Measurements from ENCODE around the gene ARHGAP15.

The ARHGAP15 gene

DNA sequence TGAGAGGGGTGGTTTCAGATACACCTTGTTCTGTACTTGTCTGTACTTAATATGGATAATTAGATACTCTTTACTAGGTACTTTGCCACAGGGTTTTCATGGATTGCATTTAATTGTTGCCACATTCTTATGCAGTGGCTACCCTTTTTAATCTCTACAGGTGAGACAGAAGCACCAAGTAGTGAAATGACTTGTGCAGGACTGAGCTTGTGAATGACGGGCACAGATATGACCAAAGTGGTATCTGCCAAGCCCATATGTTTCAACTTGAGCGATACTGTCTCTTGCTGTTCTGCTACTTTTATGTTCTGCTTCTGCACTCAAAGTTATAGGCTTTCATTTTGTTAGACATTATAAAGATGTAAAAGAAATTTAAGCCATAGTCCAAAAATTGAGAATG, 288.2 kb downstream of the ARHGAP15 start:
- no peak for DNase-seq

DNA sequence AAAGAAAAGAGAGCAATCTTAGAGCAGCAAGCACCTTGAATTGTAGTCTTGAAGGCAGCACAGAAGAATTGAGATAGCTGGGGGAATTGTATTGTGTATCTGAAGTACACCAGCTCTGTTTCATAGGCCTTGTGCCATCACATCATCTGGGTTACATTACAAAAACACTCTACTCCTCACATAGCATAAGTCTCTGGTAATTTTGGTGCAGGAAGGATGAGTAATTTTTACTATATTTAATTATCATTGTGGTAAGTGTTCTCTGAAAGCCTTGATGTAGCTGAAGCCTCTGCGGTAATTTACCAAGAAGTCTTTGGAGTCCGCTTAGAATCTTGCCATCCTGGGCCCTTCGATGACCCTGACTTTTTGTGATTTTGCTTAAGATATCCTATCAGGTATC, 291.1 kb downstream of the ARHGAP15 start:
- DNase-seq = no peak

GRCh38 chr2:143422681-143423080, 293.5 kb downstream of the ARHGAP15 start:
- no peak for DNase-seq

DNA sequence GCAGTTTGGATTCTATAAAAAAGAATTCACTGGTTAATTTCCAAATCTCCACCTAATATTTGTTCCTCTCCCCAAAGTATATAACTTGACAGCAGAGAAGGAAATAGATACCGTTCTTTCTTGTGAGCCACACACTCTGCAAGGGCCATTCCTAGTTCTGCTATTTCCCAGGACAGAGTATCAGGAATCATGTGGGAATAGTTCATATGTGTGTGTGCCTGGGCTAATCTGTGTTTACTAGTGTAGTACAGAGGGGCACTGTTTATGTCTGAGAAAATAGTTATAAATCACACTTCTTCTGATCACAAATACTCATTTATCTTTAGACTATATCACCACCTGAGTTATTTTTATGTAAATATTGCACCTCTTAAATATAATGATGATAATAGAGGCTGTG, 296.7 kb downstream of the ARHGAP15 start:
- DNase-seq = no peak

DNA sequence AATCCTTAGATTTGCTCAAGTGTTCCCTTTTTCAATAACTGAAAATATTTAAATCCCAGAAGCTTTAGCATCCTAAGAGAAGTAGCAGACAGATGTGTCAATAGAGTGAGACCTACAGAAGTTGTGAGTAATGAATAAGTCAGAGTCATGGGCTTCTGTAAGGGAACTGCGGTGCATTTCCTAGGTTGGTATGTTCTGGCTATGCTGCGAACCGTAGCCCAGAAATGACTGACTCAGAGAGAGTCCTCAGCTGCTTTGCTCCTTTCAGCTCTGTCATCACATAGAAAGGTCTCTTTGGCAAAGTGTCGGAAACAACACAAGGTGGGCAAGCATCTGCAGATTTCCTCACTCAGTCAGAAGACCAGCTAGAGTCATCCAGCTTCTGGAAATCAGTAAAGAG, 297.1 kb downstream of the ARHGAP15 start:
- DNase-seq = no peak

DNA sequence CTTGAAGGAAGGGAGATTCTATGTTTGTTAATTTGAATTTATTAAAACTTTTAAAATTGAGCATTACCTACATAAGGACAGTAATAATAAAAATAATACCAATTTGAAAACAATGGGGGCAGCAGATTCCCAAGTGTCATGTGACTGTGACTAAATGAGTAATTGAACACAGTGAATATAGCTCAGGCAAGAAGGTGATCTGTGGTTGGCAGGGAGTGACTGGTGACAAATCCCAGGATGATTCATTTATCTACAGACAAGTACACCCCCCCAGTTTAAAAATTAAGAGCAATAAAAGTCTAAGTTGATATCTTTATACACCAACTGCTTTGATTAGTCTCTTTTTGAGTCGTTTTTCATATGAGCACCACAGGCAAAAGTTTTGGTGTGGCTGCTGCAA, 299.5 kb downstream of the ARHGAP15 start:
- no peak for DNase-seq

GRCh38 chr2:143429932-143430679, 300.9 kb downstream of the ARHGAP15 start:
- DNase-seq = no peak

- DNase-seq = no peak
These were observed 302.1 kb downstream of the ARHGAP15 start for GRCh38 chr2:143431316-143431715.

GRCh38 chr2:143433251-143433650, 304.0 kb downstream of the ARHGAP15 start:
- DNase-seq = no peak

DNA sequence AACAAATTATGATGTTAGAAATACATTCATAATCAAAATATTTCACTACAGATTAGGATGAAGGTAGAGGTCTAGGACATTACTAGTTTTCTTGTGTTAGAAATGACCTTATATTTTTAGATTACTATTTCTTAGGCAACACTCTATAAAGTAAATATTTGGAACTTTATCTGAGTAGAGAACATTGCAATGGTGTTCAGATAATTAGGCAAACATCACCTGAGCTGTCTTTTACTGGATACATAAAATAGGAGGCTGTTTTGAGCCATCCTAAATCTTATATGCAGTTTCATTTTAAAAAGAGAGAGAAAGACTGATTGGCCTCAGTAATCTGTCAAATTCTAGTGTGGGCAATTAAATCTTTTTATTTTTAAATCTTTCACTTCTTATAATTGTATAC, 304.6 kb downstream of the ARHGAP15 start:
- no peak for DNase-seq

GRCh38 chr2:143434445-143434844, 305.2 kb downstream of the ARHGAP15 start:
- DNase-seq = no peak

DNA sequence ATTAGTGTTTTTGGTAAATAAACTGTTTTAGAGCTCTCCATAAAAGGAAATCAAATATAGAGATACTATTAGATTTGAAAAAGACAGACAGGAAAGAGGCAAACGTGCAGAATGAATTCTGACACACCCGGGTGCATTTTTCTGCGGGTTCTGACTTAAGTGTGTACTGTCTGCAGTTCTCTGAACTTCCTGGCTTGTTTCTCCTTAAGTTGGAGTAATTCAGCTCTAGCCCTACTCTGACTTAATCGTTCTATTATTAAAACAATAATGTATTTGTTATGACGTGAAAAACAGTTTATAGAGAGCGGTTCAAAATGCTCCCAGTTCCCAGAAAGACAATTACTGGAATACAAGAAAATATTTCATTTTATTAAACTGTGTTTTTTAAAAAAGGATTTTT, 305.9 kb downstream of the ARHGAP15 start:
- DNase-seq = no peak

- no peak for DNase-seq
These were observed 307.7 kb downstream of the ARHGAP15 start for GRCh38 chr2:143436951-143437350.

- no peak for DNase-seq
These were observed 311.3 kb downstream of the ARHGAP15 start for GRCh38 chr2:143440411-143441012.

DNA sequence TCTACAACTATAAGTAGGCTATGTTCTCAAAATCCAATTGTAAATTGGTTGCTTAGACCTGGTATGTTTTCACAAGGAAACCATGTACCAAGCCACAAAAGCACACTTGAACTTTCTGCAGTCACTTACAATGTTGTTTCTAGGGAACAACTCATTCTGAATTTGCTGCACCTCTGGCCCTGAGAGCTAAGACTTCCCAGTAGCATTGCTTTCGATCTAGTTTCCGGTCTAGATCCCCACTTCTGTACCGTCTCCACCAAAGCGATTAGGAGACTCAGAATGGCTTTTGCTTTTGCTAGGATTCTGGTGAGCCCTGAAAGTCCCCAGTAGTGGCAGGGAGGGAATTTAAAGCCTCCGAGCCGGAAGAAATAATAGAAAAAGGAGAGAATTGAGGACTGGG, 313.0 kb downstream of the ARHGAP15 start:
- no peak for DNase-seq

GRCh38 chr2:143451642-143452281, 322.5 kb downstream of the ARHGAP15 start:
- peak; percentile 13 for DNase-seq

GRCh38 chr2:143452817-143453451, 323.7 kb downstream of the ARHGAP15 start:
- no peak for DNase-seq

DNA sequence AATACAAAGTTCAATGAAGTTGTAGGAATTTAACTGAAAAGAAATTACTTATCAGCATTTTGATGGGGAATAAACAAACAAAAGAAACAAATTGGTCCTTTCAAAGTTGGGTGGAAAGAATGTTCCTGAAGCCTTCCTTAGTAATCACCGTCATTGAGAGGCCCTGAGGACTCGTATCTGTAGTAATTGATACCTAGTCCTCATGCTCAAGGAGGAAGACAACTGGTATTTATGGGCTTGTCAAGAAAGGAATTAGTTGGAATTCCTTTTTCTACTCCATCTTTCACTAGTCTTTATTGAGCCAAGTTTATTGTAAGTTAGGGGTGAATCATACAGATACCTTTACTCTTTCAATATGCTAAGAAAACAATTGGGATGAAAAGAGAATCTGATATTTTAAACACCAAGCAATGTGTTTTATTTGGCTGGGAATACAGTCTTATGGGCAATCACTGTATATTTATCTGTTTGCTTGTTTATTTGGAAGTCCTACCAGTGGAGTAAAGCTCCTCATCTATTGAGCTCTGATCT, 324.8 kb downstream of the ARHGAP15 start:
- DNase-seq = no peak

GRCh38 chr2:143455317-143455716, 326.1 kb downstream of the ARHGAP15 start:
- DNase-seq = no peak

DNA sequence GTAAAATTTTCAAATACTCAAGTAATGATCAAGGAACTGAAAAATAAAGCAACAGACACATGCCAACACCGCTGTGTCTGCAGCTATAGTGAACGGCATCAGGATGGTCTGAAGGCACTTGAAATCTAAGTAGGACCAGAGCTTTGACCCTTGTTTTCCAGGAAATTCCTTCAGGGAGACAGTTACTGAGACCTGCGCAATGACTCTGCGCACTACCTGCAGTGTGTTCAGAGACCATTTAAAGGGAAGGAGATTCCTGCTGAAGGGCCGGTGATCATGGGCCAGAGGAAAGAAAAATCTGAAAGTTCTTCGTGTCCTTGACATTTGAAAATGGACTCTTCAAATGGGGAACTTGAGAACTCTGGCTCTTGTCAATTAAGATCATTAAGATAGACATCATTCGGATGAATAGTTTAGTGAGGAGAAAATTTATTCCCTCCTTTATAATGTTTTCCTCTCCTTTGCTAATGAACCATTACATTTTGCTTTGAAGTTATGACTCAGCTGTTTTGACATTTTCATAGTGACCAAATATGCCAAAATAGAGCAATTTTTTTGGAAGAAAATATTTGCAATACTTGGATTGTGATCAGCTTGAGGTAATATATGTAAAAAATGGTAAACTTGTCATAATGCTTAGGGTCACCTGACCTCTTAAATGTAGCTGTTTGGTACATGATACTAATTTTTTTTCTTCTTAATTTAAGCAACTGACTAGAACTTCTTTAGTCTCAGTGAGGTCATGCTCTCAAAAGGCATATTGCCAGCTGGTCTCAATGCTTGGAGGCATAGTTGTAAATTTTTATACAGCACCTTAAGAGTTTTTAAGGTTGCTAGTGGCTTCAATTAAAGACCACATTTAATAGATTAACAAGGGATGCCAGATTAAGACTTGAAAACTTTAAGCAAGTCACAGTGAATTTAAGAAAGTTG, 329.3 kb downstream of the ARHGAP15 start:
- DNase-seq = peak; percentile 69

- DNase-seq = no peak
These were observed 331.2 kb downstream of the ARHGAP15 start for GRCh38 chr2:143460382-143460781.

DNA sequence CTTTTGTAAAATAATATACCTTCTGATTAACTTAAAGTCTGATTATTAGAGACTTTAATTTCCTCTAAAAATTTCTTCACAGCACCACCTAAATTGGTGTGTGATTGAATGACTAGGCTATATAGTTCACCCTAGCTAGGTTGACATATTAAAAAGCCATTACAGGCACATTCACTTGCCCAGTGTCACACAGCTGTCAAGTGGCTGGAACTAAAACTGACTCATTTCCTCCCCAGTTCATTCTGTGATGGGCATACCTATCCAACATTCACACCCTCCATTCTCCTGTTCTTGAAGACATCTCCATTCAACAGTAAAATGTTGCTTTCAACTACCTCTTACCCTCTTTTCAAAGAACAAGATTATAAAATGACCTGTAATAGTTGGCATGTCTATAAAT, 334.5 kb downstream of the ARHGAP15 start:
- DNase-seq = no peak

All from DMS79 treated with DMSO at 0.1 percent for 48 hours (cell line).